ENCODE data around the gene CEP112.

The CEP112 gene

GRCh38 chr17:65984299-65984698 lies 207.6 kb downstream of the CEP112 start:
- DNase-seq = no peak

GRCh38 chr17:65978871-65979270 lies 213.1 kb downstream of the CEP112 start:
- DNase-seq = no peak

GRCh38 chr17:65977041-65977440 lies 214.9 kb downstream of the CEP112 start:
- no peak for DNase-seq

- DNase-seq = no peak
Observed at GRCh38 chr17:65975878-65976277, 216.1 kb downstream of the CEP112 start.

- no peak for DNase-seq
Observed at GRCh38 chr17:65973237-65973636, 218.7 kb downstream of the CEP112 start.

- DNase-seq = no peak
Observed at GRCh38 chr17:65967372-65967771, 224.6 kb downstream of the CEP112 start.

- DNase-seq = no peak
Observed at GRCh38 chr17:65966072-65966695, 225.7 kb downstream of the CEP112 start.

- no peak for DNase-seq
Observed at GRCh38 chr17:65963179-65963578, 228.8 kb downstream of the CEP112 start.

GRCh38 chr17:65959630-65960029 lies 232.3 kb downstream of the CEP112 start:
- no peak for DNase-seq

GRCh38 chr17:65956814-65957213 lies 235.1 kb downstream of the CEP112 start:
- DNase-seq = no peak

GRCh38 chr17:65954148-65954449 lies 237.8 kb downstream of the CEP112 start:
- no peak for DNase-seq

GRCh38 chr17:65953316-65954147 lies 238.4 kb downstream of the CEP112 start:
- DNase-seq = no peak

GRCh38 chr17:65952586-65952985 lies 239.3 kb downstream of the CEP112 start:
- DNase-seq = no peak

- no peak for DNase-seq
Observed at GRCh38 chr17:65952015-65952414, 239.9 kb downstream of the CEP112 start.

GRCh38 chr17:65947831-65948230 lies 244.1 kb downstream of the CEP112 start:
- no peak for DNase-seq

GRCh38 chr17:65942592-65942991 lies 249.3 kb downstream of the CEP112 start:
- no peak for DNase-seq

- DNase-seq = no peak
Observed at GRCh38 chr17:65941356-65941899, 250.5 kb downstream of the CEP112 start.

- DNase-seq = no peak
Observed at GRCh38 chr17:65936013-65936412, 255.9 kb downstream of the CEP112 start.

GRCh38 chr17:65933290-65933689 lies 258.6 kb downstream of the CEP112 start:
- no peak for DNase-seq

- no peak for DNase-seq
Observed at GRCh38 chr17:65931246-65932149, 260.4 kb downstream of the CEP112 start.

- no peak for DNase-seq
Observed at GRCh38 chr17:65930140-65930730, 261.7 kb downstream of the CEP112 start.

GRCh38 chr17:65926599-65926998 lies 265.3 kb downstream of the CEP112 start:
- no peak for DNase-seq
